Heart left ventricle (tissue), 16 donors: Measurements from ENCODE around the gene BRICD5. TPM values are rescaled to one million over a fixed set of nuclear protein-coding genes. Genes with fewer than 3 reads are reported as not detected.

Experiments used
- ATAC-seq, 4 donors: fragments of 200-7000 bp; cut with Tn5 transposase; one replicate each; pipeline ENCODE4 v1.9.1; 2020 to 2022; ENCODE audit warnings: moderate library complexity in 4 of 4, mild to moderate bottlenecking in 3 of 4, moderate number of reproducible peaks in 1 of 4
- DNase-seq, 5 donors: peaks; one replicate each; pipeline ENCODE4 v3.0.0-alpha.2; 2020
- H3K27ac ChIP-seq, 12 donors: fragments of 200-600 bp; sonication (generic) in 4 of 12; one replicate each; pipeline versions ENCODE4 v1.5.0 to v1.8.0; 2016 to 2022; ENCODE audit warnings: mild to moderate bottlenecking in 2 of 12
- H3K27me3 ChIP-seq, 9 donors: fragments of 200-600 bp; sonication (generic) in 2 of 9; one replicate each; pipeline versions ENCODE4 v1.5.1 to v1.8.0; 2016 to 2022; ENCODE audit warnings: mild to moderate bottlenecking in 3 of 9
- H3K36me3 ChIP-seq, 9 donors: fragments of 200-600 bp; sonication (generic) in 2 of 9; one replicate each; pipeline versions ENCODE4 v1.5.0 to v1.8.0; 2018 to 2022; ENCODE audit warnings: mild to moderate bottlenecking in 2 of 9
- H3K4me1 ChIP-seq, 12 donors: fragments of 200-600 bp; sonication (generic) in 4 of 12; one replicate each; pipeline versions ENCODE4 v1.5.0 to v1.8.0; 2016 to 2022; ENCODE audit warnings: mild to moderate bottlenecking in 3 of 12
- H3K4me3 ChIP-seq, 12 donors: fragments of 200-600 bp; sonication (generic) in 4 of 12; one replicate each; pipeline versions ENCODE4 v1.5.0 to v1.8.0; 2017 to 2022; ENCODE audit warnings: mild to moderate bottlenecking in 9 of 12, moderate library complexity in 4 of 12
- H3K9me3 ChIP-seq, 12 donors: fragments of 200-600 bp; sonication (generic) in 4 of 12; one replicate each; pipeline versions ENCODE4 v1.5.0 to v1.8.0; 2016 to 2022; ENCODE audit warnings: mild to moderate bottlenecking in 1 of 12
- CTCF ChIP-seq, 12 donors: fragments of 200-600 bp; sonication (generic) in 4 of 12; IDR thresholded peaks; one replicate each; pipeline versions ENCODE4 v1.5.0 to v1.8.0; 2018 to 2022; ENCODE audit warnings: antibody characterized with exemption in 12 of 12, mild to moderate bottlenecking in 5 of 12
- POLR2A ChIP-seq, 2 donors: fragments of 450-650 bp; IDR thresholded peaks; one replicate each; pipeline ENCODE4 v1.6.1; 2017; ENCODE audit warnings: antibody characterized with exemption in 2 of 2, mild to moderate bottlenecking in 2 of 2, moderate library complexity in 2 of 2
- WGBS, 4 donors: extraction: QIAGEN DNeasy Blood & Tissue Kit in 2 of 4; methylation state at CpG; one replicate each; pipeline versions ENCODE4 v1.1.5 to v1.1.7; 2013 to 2018; 5-methylcytosine and 5-hydroxymethylcytosine counted together
- intact Hi-C, 10 donors: fragments of 100-400 bp; cut with DNase I; formaldehyde crosslinking; loops; one replicate each; pipeline versions ENCODE4 v1.11.1 to v1.14.2; 2022
- polyA plus RNA-seq, 2 donors: library from polyadenylated mRNA; stranded (reverse); fragments of 200-250 nt; gene quantifications; one replicate each; pipeline ENCODE4 v1.2.3, GENCODE V29; 2013
- total RNA-seq, 9 donors: library from RNA; depleted of rRNA in 2 of 9; stranded (reverse); fragments of >200 nt in 2 of 9; fragmentation: NEBNext Ultra II Directional in 3 of 9; extraction: Animal tissue kit (Norgen Biotek cat#: 25700) in 3 of 9; gene quantifications; one replicate each; pipeline versions ENCODE4 v1.1.0 to v1.2.4, GENCODE V29; 2016 to 2023
- donor health status: ischemic (EF 13 %, LVEDD 7.1; RV severe dilation, severe dysfunction).
- donor health status: healthy with polysubstance abuse.
- donor health status: DM: no; HTN: yes; CAD: no.
- donor health status: DM: no; HTN: no; CAD: no.
- donor health status: ischemic (EF 25% LVEDD 6.9; RV normal size, moderate dysfunction).
- donor health status: ischemic (EF 25% LVEDD 5.7; RV mildly dilated, moderate dysfunction).
- donor health status: healthy.
- donor health status: DM: yes; HTN: yes; CAD: no.
- donor health status: ischemic (EF 35%, LVEDD 5.7; RV mildly dilated, moderate dysfunction).
- donor health status: nonischemic (EF 11% LVEDD 7.7; RV severe dilation, severe dysfunction).
- donor health status: DM: yes; HTN: yes; CAD: no.
- donor health status: PGD.
- donor health status: ischemic (EF 29% LVEDD 5.4; RV normal size, mild dysfunction).
- donor health status: nonischemic (EF 23%, LVEDD 6.1; RV moderate dilation, normal function).

BRICD5 gene
- total and polyA plus RNA-seq, 11 donors = 1.7 to 11.7 (median 5.5) TPM

GRCh38 chr16:2184346-2184745 lies 26.3 kb downstream of the BRICD5 start:
- no peak for ATAC-seq
- 87 to 93% (median 90%) methylated on average over 19 of the region's 19 CpGs for WGBS, 4 donors
- no peak overlapping the region for H3K27ac ChIP-seq
- no peaks in the 10 kb centered on the region for H3K27me3 ChIP-seq
- no peak for DNase-seq
- H3K4me1 ChIP-seq = no peaks in the 10 kb centered on the region
- no peak overlapping the region for H3K4me3 ChIP-seq
- TF ChIP-seq POLR2A (IDR thresholded peaks at IDR 0.05) (no peak), CTCF (IDR thresholded peaks at IDR 0.05) (no peak)
- no peaks in the 10 kb centered on the region for H3K9me3 ChIP-seq
- no peaks in the 10 kb centered on the region for H3K36me3 ChIP-seq
- intact Hi-C loops = no loop called here

- Histone ChIP-seq H3K9me3 (no peaks in the 10 kb centered on the region), H3K27me3 (no peaks in the 10 kb centered on the region), H3K27ac (no peak overlapping the region), H3K36me3 (no peaks in the 10 kb centered on the region), H3K4me1 (no peaks in the 10 kb centered on the region), H3K4me3 (no peak overlapping the region)
- TF ChIP-seq CTCF (IDR thresholded peaks at IDR 0.05) (no peak), POLR2A (IDR thresholded peaks at IDR 0.05) (no peak)
- ATAC-seq = no peak
- intact Hi-C loops = no loop called here
- DNase-seq = no peak
- 91 to 93% (median 92%) methylated on average over 20 to 30 of the region's 30 CpGs for WGBS, 4 donors
These were observed 27.0 kb downstream of the BRICD5 start for GRCh38 chr16:2183671-2184070.

DNA sequence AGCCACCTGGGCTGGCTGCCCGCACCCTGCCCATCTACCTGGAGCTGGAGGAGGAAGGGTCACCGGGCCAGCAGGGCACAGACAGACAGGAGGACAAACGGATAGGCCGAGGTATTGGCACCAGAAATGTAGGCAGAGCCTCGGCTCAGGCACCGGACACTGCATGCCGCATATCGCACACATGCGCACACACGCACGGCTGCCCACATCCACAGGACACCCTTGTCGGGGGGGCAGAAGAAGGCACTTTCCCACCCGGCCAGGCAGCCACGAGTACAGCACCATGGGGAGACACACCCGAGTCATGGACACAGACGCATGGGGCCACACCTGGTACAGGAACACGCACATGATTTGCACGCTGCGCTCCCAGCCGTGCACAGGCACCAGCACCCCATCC lies 28.7 kb downstream of the BRICD5 start:
- no peak for TF ChIP-seq CTCF (IDR thresholded peaks at IDR 0.05)
- TF ChIP-seq POLR2A (IDR thresholded peaks at IDR 0.05) = no peak
- H3K36me3 ChIP-seq = peaks cover 0 to 13% (median 8%) of the 10 kb centered on the region in 9 donors
- H3K4me3 ChIP-seq = no peak overlapping the region
- H3K27me3 ChIP-seq = no peaks in the 10 kb centered on the region
- H3K4me1 ChIP-seq = no peaks in the 10 kb centered on the region
- no peak for ATAC-seq
- DNase-seq = no peak
- H3K9me3 ChIP-seq = no peaks in the 10 kb centered on the region
- intact Hi-C loops = no loop called here
- 86 to 94% (median 92%) methylated on average over 6 to 20 of the region's 20 CpGs for WGBS, 4 donors
- H3K27ac ChIP-seq = no peak overlapping the region

DNA sequence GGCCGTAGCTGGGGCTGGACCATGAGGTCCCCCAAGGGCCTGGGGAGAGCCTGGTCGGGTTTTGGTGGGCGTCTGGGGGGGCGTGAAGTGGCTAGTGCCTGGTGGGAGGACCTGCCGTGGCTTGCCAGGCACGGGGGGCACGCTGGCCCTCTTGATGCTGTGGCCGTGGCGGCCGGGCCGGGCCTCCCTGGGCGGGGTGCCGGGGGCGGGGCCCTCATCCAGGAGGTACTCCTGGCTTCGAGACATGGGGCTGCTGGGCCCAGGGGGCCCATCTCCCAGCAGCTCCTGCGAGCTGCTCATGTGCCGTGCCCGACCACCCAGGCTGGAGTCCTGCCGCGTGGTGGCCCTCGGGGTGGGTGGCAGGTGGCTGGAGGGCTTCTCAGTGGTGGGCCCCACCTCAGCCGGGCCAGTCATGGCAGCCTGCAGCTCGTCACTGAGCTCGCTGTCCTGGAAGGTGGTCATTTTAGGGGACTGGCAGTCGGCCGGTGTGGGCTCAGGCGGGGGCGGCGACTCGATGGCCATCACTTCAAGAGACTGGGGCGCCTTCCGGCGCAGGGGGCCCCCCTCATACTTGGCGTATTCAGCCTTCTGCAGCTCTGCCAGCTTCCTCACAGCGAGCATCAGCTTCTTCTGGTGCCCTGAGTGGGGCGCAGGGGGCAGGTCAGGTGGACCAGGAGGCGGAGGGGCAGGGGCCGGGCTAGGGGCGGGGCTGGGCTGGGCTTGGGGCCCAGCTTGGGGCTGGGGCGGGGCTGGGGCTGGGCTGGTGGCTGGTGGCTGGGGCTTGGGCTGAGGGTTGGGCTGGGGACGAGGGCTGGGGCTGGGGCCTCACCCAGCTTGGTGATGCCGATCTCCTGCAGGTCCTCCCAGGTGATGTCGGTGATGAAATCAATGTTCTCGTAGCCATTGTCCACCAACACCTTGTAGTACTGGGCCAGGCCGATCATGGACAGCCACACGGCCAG lies 29.4 kb downstream of the BRICD5 start:
- 84 to 93% (median 88%) methylated on average over 20 to 46 of the region's 46 CpGs for WGBS, 4 donors
- Histone ChIP-seq H3K36me3 (peaks cover 0 to 20% (median 13%) of the 10 kb centered on the region in 9 donors), H3K9me3 (no peaks in the 10 kb centered on the region), H3K4me3 (no peak overlapping the region), H3K27me3 (no peaks in the 10 kb centered on the region), H3K4me1 (no peaks in the 10 kb centered on the region), H3K27ac (no peak overlapping the region)
- intact Hi-C loops = no loop called here
- ATAC-seq (no peak), DNase-seq (no peak)
- TF ChIP-seq POLR2A (IDR thresholded peaks at IDR 0.05) = no peak
- TF ChIP-seq CTCF (IDR thresholded peaks at IDR 0.05) = no peak
